ENCODE measurements around the gene COL6A5. TPM values are rescaled to one million over a fixed set of nuclear protein-coding genes. Genes with fewer than 3 reads are reported as not detected.
"Not testable (repeated sequence)": the region's sequence is repeated elsewhere in the genome, so short reads cannot be mapped to it uniquely, and the experiment has no call there.

COL6A5 gene
- total RNA-seq, 1 donor: not detected

DNA sequence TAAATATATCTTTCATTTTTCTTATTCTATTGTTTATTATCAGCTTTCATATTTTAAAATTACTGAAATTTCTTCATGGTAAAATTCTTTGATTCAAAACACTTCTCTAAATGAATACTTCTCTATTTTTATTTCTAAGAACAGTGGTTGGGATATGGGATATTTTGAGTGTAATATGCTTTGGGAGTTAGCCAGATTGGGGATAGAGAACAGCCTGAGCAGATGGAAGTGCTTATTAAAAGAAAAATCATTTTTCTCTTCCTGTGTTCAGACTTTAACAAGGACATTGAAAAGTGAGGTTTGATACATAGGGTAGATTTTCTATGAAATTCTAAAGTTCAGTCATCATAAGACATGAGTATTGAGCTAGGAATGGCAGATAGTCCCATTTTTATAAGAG is 84.8 kb downstream of the COL6A5 start:
- Histone ChIP-seq H3K79me2 (ENCODE audit: insufficient read depth, low read length) (no peaks in the 10 kb centered on the region), H3K4me2 (ENCODE audit: insufficient read depth, low read length) (no peak overlapping the region), H2AFZ (ENCODE audit: low read length) (no peak overlapping the region), H3K4me3 (ENCODE audit: insufficient read depth, low read length) (no peak overlapping the region), H3K4me1 (ENCODE audit: insufficient read depth, low read length) (no peaks in the 10 kb centered on the region), H3K27me3 (ENCODE audit: insufficient read depth, low read length) (no peaks in the 10 kb centered on the region), H3K27ac (ENCODE audit: low read depth, low read length) (no peak overlapping the region), H3K36me3 (ENCODE audit: insufficient read depth, low read length) (no peaks in the 10 kb centered on the region), H3K9me3 (ENCODE audit: low read depth, low read length) (no peaks in the 10 kb centered on the region), H4K20me1 (ENCODE audit: insufficient read depth, low read length) (no peaks in the 10 kb centered on the region)
- TF ChIP-seq CTCF (IDR thresholded peaks at IDR 0.05; ENCODE audit: extremely low read depth, low read depth, low read length): no peak
- DNase-seq (ENCODE audit: insufficient read length, low spot score, missing footprints): no peak

DNA sequence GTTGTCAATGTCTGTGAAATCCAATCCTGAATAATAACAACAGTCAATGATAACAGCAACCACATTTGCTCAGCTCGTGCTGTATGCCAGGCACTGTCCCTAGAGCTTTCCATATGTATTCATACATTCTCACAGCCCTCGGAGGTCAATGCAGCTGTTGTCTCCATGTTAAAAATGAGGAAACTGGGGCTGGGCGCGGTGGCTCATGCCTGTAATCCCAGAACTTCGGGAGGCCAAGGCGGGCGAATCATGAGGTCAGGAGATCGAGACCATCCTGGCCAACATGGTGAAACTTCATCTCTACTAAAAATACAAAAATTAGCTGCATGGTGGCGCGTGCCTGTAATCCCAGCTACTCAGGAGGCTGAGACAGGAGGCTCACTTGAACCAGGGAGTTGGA is 86.6 kb downstream of the COL6A5 start:
- DNase-seq (ENCODE audit: insufficient read length, low spot score, missing footprints); H3K4me1 ChIP-seq (ENCODE audit: insufficient read depth, low read length); H3K36me3 ChIP-seq (ENCODE audit: insufficient read depth, low read length); H3K27me3 ChIP-seq (ENCODE audit: insufficient read depth, low read length); H2AFZ ChIP-seq (ENCODE audit: low read length); H4K20me1 ChIP-seq (ENCODE audit: insufficient read depth, low read length); H3K4me3 ChIP-seq (ENCODE audit: insufficient read depth, low read length); H3K9me3 ChIP-seq (ENCODE audit: low read depth, low read length); H3K27ac ChIP-seq (ENCODE audit: low read depth, low read length); H3K79me2 ChIP-seq (ENCODE audit: insufficient read depth, low read length); H3K4me2 ChIP-seq (ENCODE audit: insufficient read depth, low read length): not testable (repeated sequence)

- Histone ChIP-seq H3K27ac (ENCODE audit: low read depth, low read length) (no peak overlapping the region), H3K27me3 (ENCODE audit: insufficient read depth, low read length) (no peaks in the 10 kb centered on the region), H3K4me2 (ENCODE audit: insufficient read depth, low read length) (no peak overlapping the region), H3K9me3 (ENCODE audit: low read depth, low read length) (no peaks in the 10 kb centered on the region), H3K4me3 (ENCODE audit: insufficient read depth, low read length) (no peak overlapping the region), H2AFZ (ENCODE audit: low read length) (no peak overlapping the region), H3K36me3 (ENCODE audit: insufficient read depth, low read length) (no peaks in the 10 kb centered on the region), H3K79me2 (ENCODE audit: insufficient read depth, low read length) (no peaks in the 10 kb centered on the region), H4K20me1 (ENCODE audit: insufficient read depth, low read length) (no peaks in the 10 kb centered on the region), H3K4me1 (ENCODE audit: insufficient read depth, low read length) (no peaks in the 10 kb centered on the region)
- DNase-seq (ENCODE audit: insufficient read length, low spot score, missing footprints): no peak
- TF ChIP-seq CTCF (IDR thresholded peaks at IDR 0.05; ENCODE audit: extremely low read depth, low read depth, low read length): no peak
Measured at GRCh38 chr3:130433306-130433705, 87.8 kb downstream of the COL6A5 start.

DNA sequence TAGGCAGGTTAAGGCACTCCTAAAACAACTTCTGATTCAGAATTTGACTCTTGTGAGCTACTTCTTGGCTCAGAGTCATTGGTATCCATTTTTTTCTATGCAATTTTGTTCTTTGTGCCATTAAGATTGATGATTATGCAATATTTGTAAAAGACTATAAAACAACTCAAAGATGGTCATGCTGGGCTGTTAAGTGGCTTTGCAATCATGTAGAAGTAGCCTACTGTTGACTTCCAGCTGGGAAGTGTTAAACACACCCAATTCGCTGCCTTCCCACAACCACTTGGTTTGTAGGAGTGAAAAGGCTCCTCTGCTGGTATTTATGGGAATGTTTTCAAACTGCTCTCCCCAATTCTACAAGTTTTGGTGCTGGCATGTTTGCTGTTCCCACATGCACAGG is 96.8 kb downstream of the COL6A5 start:
- DNase-seq (ENCODE audit: insufficient read length, low spot score, missing footprints): no peak
- Histone ChIP-seq H3K4me1 (ENCODE audit: insufficient read depth, low read length) (no peaks in the 10 kb centered on the region), H3K9me3 (ENCODE audit: low read depth, low read length) (no peaks in the 10 kb centered on the region), H3K4me2 (ENCODE audit: insufficient read depth, low read length) (no peak overlapping the region), H3K79me2 (ENCODE audit: insufficient read depth, low read length) (no peaks in the 10 kb centered on the region), H3K27ac (ENCODE audit: low read depth, low read length) (no peak overlapping the region), H2AFZ (ENCODE audit: low read length) (no peak overlapping the region), H4K20me1 (ENCODE audit: insufficient read depth, low read length) (no peaks in the 10 kb centered on the region), H3K36me3 (ENCODE audit: insufficient read depth, low read length) (no peaks in the 10 kb centered on the region), H3K27me3 (ENCODE audit: insufficient read depth, low read length) (no peaks in the 10 kb centered on the region), H3K4me3 (ENCODE audit: insufficient read depth, low read length) (no peak overlapping the region)
- no peak for TF ChIP-seq CTCF (IDR thresholded peaks at IDR 0.05; ENCODE audit: extremely low read depth, low read depth, low read length)

DNA sequence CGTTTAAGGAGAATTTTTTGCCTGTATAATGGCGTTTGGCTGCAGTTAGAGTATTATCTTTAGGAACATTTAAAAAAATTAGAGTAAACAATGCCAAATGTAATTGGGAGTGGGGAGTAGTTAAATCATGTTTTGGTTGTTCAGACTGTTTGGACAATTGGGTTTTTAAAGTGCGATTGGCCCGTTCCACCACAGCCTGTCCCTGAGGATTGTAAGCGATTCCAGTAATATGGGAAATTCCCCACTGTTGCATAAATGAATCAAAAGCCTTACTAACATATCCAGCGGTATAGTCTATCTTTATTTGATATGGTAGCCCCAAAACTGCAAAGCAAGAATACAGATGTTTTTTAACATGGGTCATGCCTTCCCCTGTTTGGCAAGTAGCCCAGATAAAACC is 101.4 kb downstream of the COL6A5 start:
- H3K9me3 ChIP-seq (ENCODE audit: low read depth, low read length); DNase-seq (ENCODE audit: insufficient read length, low spot score, missing footprints); H3K27ac ChIP-seq (ENCODE audit: low read depth, low read length); H3K79me2 ChIP-seq (ENCODE audit: insufficient read depth, low read length); H3K4me2 ChIP-seq (ENCODE audit: insufficient read depth, low read length); H4K20me1 ChIP-seq (ENCODE audit: insufficient read depth, low read length); H3K27me3 ChIP-seq (ENCODE audit: insufficient read depth, low read length); H3K36me3 ChIP-seq (ENCODE audit: insufficient read depth, low read length); H3K4me3 ChIP-seq (ENCODE audit: insufficient read depth, low read length); H3K4me1 ChIP-seq (ENCODE audit: insufficient read depth, low read length); H2AFZ ChIP-seq (ENCODE audit: low read length): not testable (repeated sequence)

GRCh38 chr3:130448155-130448554 is 102.7 kb downstream of the COL6A5 start:
- not testable (repeated sequence) for DNase-seq (ENCODE audit: insufficient read length, low spot score, missing footprints); H3K4me3 ChIP-seq (ENCODE audit: insufficient read depth, low read length); H4K20me1 ChIP-seq (ENCODE audit: insufficient read depth, low read length); H2AFZ ChIP-seq (ENCODE audit: low read length); H3K9me3 ChIP-seq (ENCODE audit: low read depth, low read length); H3K4me1 ChIP-seq (ENCODE audit: insufficient read depth, low read length); H3K27ac ChIP-seq (ENCODE audit: low read depth, low read length); H3K27me3 ChIP-seq (ENCODE audit: insufficient read depth, low read length); H3K4me2 ChIP-seq (ENCODE audit: insufficient read depth, low read length); H3K36me3 ChIP-seq (ENCODE audit: insufficient read depth, low read length); H3K79me2 ChIP-seq (ENCODE audit: insufficient read depth, low read length)
